Measurements from ENCODE around the gene CHMP2B.

CHMP2B gene

GRCh38 chr3:87227835-87228144, 681 bp downstream of the CHMP2B start:
- TF ChIP-seq TCF12 (IDR thresholded peaks at IDR 0.05; ENCODE audit: low read depth) (no peak), CREB1 (IDR thresholded peaks at IDR 0.05; ENCODE audit: low read depth) (no peak)

GRCh38 chr3:87228316-87228715, 1.2 kb downstream of the CHMP2B start:
- TF ChIP-seq TAF1 (IDR thresholded peaks at IDR 0.05; ENCODE audit: low read depth) = no peak
- no peak for TF ChIP-seq ZBTB7A (IDR thresholded peaks at IDR 0.05; ENCODE audit: low read depth)
- TF ChIP-seq USF1 (IDR thresholded peaks at IDR 0.05) = no peak
- TF ChIP-seq FOXM1 (IDR thresholded peaks at IDR 0.05; ENCODE audit: borderline replicate concordance, low read depth) = no peak
- TF ChIP-seq NFIC (IDR thresholded peaks at IDR 0.05) = no peak
- no peak for TF ChIP-seq YY1 (IDR thresholded peaks at IDR 0.05; ENCODE audit: low read depth)
- no peak for TF ChIP-seq TCF12 (IDR thresholded peaks at IDR 0.05; ENCODE audit: low read depth)

GRCh38 chr3:87229113-87229512, 2.0 kb downstream of the CHMP2B start:
- no peak for TF ChIP-seq TAF1 (IDR thresholded peaks at IDR 0.05; ENCODE audit: low read depth)
- TF ChIP-seq MAX (IDR thresholded peaks at IDR 0.05) = no peak
- TF ChIP-seq TEAD4 (IDR thresholded peaks at IDR 0.05) = no peak
- no peak for TF ChIP-seq RAD21 (IDR thresholded peaks at IDR 0.05; ENCODE audit: low read depth)
- TF ChIP-seq FOXM1 (IDR thresholded peaks at IDR 0.05; ENCODE audit: borderline replicate concordance, low read depth) = no peak
- TF ChIP-seq TCF12 (IDR thresholded peaks at IDR 0.05; ENCODE audit: low read depth) = no peak
- TF ChIP-seq REST (IDR thresholded peaks at IDR 0.05; ENCODE audit: low read depth) = no peak
- no peak for TF ChIP-seq EGR1 (IDR thresholded peaks at IDR 0.05)
- no peak for TF ChIP-seq USF1 (IDR thresholded peaks at IDR 0.05)
- no peak for TF ChIP-seq CEBPB (IDR thresholded peaks at IDR 0.05)
- TF ChIP-seq YY1 (IDR thresholded peaks at IDR 0.05; ENCODE audit: low read depth) = no peak
- no peak for TF ChIP-seq CREB1 (IDR thresholded peaks at IDR 0.05; ENCODE audit: low read depth)
- no peak for TF ChIP-seq NFIC (IDR thresholded peaks at IDR 0.05)
- TF ChIP-seq EP300 (IDR thresholded peaks at IDR 0.05; ENCODE audit: borderline replicate concordance) = no peak
- TF ChIP-seq ZBTB7A (IDR thresholded peaks at IDR 0.05; ENCODE audit: low read depth) = no peak

- TF ChIP-seq REST (IDR thresholded peaks at IDR 0.05; ENCODE audit: low read depth) = no peak
- TF ChIP-seq RAD21 (IDR thresholded peaks at IDR 0.05; ENCODE audit: low read depth) = no peak
- TF ChIP-seq FOXM1 (IDR thresholded peaks at IDR 0.05; ENCODE audit: borderline replicate concordance, low read depth) = no peak
- TF ChIP-seq CREB1 (IDR thresholded peaks at IDR 0.05; ENCODE audit: low read depth) = no peak
- no peak for TF ChIP-seq ZBTB7A (IDR thresholded peaks at IDR 0.05; ENCODE audit: low read depth)
These were observed 6.7 kb downstream of the CHMP2B start for GRCh38 chr3:87233805-87234204.

- TF ChIP-seq RAD21 (IDR thresholded peaks at IDR 0.05; ENCODE audit: low read depth) (no peak), TCF12 (IDR thresholded peaks at IDR 0.05; ENCODE audit: low read depth) (no peak), MAX (IDR thresholded peaks at IDR 0.05) (no peak), EGR1 (IDR thresholded peaks at IDR 0.05) (no peak), USF1 (IDR thresholded peaks at IDR 0.05) (no peak), NFIC (IDR thresholded peaks at IDR 0.05) (no peak), YY1 (IDR thresholded peaks at IDR 0.05; ENCODE audit: low read depth) (no peak), TEAD4 (IDR thresholded peaks at IDR 0.05) (no peak), REST (IDR thresholded peaks at IDR 0.05; ENCODE audit: low read depth) (no peak), CEBPB (IDR thresholded peaks at IDR 0.05) (no peak), ZBTB7A (IDR thresholded peaks at IDR 0.05; ENCODE audit: low read depth) (no peak), CREB1 (IDR thresholded peaks at IDR 0.05; ENCODE audit: low read depth) (no peak), EP300 (IDR thresholded peaks at IDR 0.05; ENCODE audit: borderline replicate concordance) (no peak)
These were observed 9.0 kb downstream of the CHMP2B start for GRCh38 chr3:87236093-87236492.
